ENCODE measurements around the gene PIK3R2. TPM values are rescaled to one million over a fixed set of nuclear protein-coding genes. Genes with fewer than 3 reads are reported as not detected.

The PIK3R2 gene
- total RNA-seq, 1 experiment from 2014 or later: 38.1 TPM

GRCh38 chr19:18141031-18141430 lies 11.9 kb upstream of the PIK3R2 start:
- ChIA-PET CTCF (no interaction called here), POLR2A (ENCODE audit: low non-redundant PET) (no interaction called here)
- no peak overlapping the region for H3K27ac ChIP-seq (ENCODE audit: low read depth, low read length, poor library complexity, severe bottlenecking)
- no peaks in the 10 kb centered on the region for H3K27me3 ChIP-seq (replicated peaks; ENCODE audit: insufficient read depth, low read depth, low read length, poor library complexity)
- H3K4me3 ChIP-seq (ENCODE audit: low read depth, low read length, poor library complexity, severe bottlenecking): no peak overlapping the region
- intact Hi-C loops (cut with micrococcal nuclease; ENCODE audit: unreplicated experiment): no loop called here
- DNase-seq (ENCODE audit: low spot score): no peak
- BruUV-seq (replicated peaks): no TSS peak
- peaks cover 12% of the 10 kb centered on the region for H3K36me3 ChIP-seq (ENCODE audit: insufficient read depth, low read length, poor library complexity, severe bottlenecking)
- no peak for TF ChIP-seq CTCF (conservative IDR thresholded peaks at IDR 0.05; ENCODE audit: low read depth, low read length)
- no peak for TF ChIP-seq EZH2 (IDR thresholded peaks at IDR 0.05; ENCODE audit: borderline replicate concordance, low read depth, low read length, poor library complexity, severe bottlenecking)
- H3K4me1 ChIP-seq (ENCODE audit: insufficient read depth, low read length, poor library complexity, severe bottlenecking): no peaks in the 10 kb centered on the region
- H3K9me3 ChIP-seq (ENCODE audit: low read depth, low read length, poor library complexity, severe bottlenecking): no peaks in the 10 kb centered on the region

GRCh38 chr19:18143902-18144301 lies 9.1 kb upstream of the PIK3R2 start:
- Histone ChIP-seq H3K36me3 (ENCODE audit: insufficient read depth, low read length, poor library complexity, severe bottlenecking) (peaks cover 12% of the 10 kb centered on the region), H3K27me3 (replicated peaks; ENCODE audit: insufficient read depth, low read depth, low read length, poor library complexity) (no peaks in the 10 kb centered on the region), H3K27ac (ENCODE audit: low read depth, low read length, poor library complexity, severe bottlenecking) (no peak overlapping the region), H3K4me1 (ENCODE audit: insufficient read depth, low read length, poor library complexity, severe bottlenecking) (no peaks in the 10 kb centered on the region), H3K4me3 (ENCODE audit: low read depth, low read length, poor library complexity, severe bottlenecking) (no peak overlapping the region), H3K9me3 (ENCODE audit: low read depth, low read length, poor library complexity, severe bottlenecking) (no peaks in the 10 kb centered on the region)
- POLR2A ChIA-PET (ENCODE audit: low non-redundant PET): no interaction called here
- TF ChIP-seq CTCF (conservative IDR thresholded peaks at IDR 0.05; ENCODE audit: low read depth, low read length) (no peak), EZH2 (IDR thresholded peaks at IDR 0.05; ENCODE audit: borderline replicate concordance, low read depth, low read length, poor library complexity, severe bottlenecking) (no peak)
- BruUV-seq (replicated peaks): no TSS peak
- CTCF ChIA-PET: no interaction called here
- no peak for DNase-seq (ENCODE audit: low spot score)
- intact Hi-C loops (cut with micrococcal nuclease; ENCODE audit: unreplicated experiment): no loop called here

- no peaks in the 10 kb centered on the region for H3K9me3 ChIP-seq (ENCODE audit: low read depth, low read length, poor library complexity, severe bottlenecking)
- intact Hi-C loops (cut with micrococcal nuclease; ENCODE audit: unreplicated experiment): no loop called here
- CTCF ChIA-PET: no interaction called here
- BruUV-seq (replicated peaks): no TSS peak
- POLR2A ChIA-PET (ENCODE audit: low non-redundant PET): no interaction called here
- no peak overlapping the region for H3K4me3 ChIP-seq (ENCODE audit: low read depth, low read length, poor library complexity, severe bottlenecking)
- no peaks in the 10 kb centered on the region for H3K4me1 ChIP-seq (ENCODE audit: insufficient read depth, low read length, poor library complexity, severe bottlenecking)
- no peak overlapping the region for H3K27ac ChIP-seq (ENCODE audit: low read depth, low read length, poor library complexity, severe bottlenecking)
- TF ChIP-seq EZH2 (IDR thresholded peaks at IDR 0.05; ENCODE audit: borderline replicate concordance, low read depth, low read length, poor library complexity, severe bottlenecking): no peak
- no peak for TF ChIP-seq CTCF (conservative IDR thresholded peaks at IDR 0.05; ENCODE audit: low read depth, low read length)
- H3K36me3 ChIP-seq (ENCODE audit: insufficient read depth, low read length, poor library complexity, severe bottlenecking): peaks cover 12% of the 10 kb centered on the region
- no peak for DNase-seq (ENCODE audit: low spot score)
- no peaks in the 10 kb centered on the region for H3K27me3 ChIP-seq (replicated peaks; ENCODE audit: insufficient read depth, low read depth, low read length, poor library complexity)
Measured at GRCh38 chr19:18144361-18144760, 8.6 kb upstream of the PIK3R2 start.

Measured in A673 (cell line).